ENCODE results near the gene GBE1.
A peak's percentile ranks its signal among the peaks of the same experiment; 100 is the strongest.
"Not testable (repeated sequence)": the region's sequence is repeated elsewhere in the genome, so short reads cannot be mapped to it uniquely, and the experiment has no call there.

GBE1 gene

GRCh38 chr3:81752604-81753003, 8.8 kb downstream of the GBE1 start:
- FAIRE-seq, result no peak

GRCh38 chr3:81749265-81749664, 12.2 kb downstream of the GBE1 start:
- no peak for FAIRE-seq

DNA sequence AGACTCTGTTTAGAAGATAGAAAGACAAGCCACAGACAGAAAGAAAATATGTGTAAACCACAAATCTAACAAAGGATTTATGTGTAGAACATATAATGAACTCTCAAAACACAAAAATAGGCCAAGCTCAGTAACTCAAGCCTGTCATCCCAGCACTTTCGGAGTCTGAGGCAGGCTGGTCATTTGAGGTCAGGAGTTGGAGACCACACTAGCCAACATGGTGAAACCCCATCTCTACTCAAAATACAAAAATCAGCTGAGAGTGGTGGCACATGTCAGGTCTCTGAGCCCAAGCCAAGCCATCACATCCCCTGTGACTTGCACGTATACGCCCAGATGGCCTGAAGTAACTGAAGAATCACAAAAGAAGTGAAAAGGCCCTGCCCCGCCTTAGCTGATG, 14.2 kb downstream of the GBE1 start:
- FAIRE-seq, result not testable (repeated sequence)

DNA sequence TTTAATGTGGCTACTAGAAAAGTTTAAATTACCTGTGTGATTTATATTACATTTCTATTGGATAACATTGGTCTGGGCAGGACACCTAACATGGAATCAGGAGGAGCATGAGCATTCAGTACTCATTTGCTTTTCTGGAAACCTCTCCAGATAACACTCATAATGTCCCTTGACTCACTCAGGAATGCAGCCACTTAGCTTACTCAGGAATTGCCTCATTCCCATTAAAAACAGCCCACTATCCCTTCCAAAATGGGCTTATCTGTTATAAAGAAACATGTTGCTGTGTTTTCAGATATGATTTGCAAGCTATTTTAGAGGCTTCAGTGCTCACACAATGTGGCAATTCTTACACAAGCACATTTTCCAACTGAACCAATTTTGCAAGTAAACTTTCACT, 17.1 kb downstream of the GBE1 start:
- no peak for FAIRE-seq

DNA sequence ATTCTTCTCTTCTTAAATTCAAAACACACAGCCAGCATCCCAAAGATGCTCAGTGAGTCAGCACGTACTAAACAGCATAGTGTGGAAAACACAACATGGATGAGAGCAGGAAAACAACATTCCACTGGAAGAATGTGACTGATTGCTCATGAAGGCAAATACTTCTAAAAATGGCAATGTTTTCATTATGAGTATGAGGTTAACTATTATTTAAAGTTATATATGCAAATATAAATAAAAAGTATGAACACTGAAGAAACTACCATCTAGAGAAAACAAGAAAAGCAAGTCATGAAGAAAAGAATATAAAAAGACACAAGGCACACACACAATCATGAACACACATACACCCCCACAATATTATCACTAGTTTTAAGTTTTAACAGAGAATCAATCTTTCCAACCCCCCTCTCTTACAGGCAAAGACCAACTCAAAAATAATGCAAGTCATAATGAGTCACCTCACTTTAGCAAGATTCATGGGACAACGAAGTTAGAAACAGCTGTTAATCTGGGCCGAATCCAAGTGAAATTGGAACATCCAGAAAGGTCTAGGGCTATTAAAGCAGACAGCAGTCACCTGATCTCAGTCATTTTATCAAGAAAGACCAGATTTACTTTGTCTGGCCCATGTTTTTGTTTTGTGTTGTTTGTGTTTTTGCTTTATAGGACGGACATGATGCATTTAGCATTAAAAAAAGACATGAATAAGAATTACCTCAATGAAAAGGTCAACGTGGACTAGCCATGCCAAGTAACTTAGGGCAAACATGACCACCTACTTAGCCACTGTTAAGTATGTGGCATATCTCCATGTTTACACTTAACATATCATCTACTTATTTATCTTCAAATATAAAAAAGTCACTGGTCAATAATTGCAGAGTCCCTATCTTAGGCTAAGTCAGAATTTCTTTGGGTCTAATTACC, 18.1 kb downstream of the GBE1 start:
- no peak for FAIRE-seq

GRCh38 chr3:81742581-81742980, 18.9 kb downstream of the GBE1 start:
- no peak for FAIRE-seq

DNA sequence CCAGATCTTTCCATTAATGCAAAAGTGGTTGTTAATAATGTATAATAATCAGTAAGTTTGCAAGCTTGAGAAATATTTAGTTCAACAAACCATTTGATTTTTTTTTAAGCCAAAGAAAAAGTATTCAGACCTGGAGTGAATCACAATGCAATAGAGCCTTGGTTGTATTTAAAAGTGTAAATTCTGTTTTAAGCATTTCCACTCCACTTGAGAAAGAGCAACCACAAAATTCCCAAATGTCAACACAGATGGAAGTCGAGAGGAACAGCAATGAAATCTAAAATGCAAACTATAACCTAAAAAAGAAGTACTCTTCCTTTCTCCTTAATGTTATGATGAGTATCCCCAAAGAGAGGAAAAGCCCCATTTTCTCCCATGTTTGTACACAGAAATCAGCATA, 20.2 kb downstream of the GBE1 start:
- FAIRE-seq, result peak; percentile 74

GRCh38 chr3:81740731-81741130, 20.7 kb downstream of the GBE1 start:
- FAIRE-seq, result no peak

DNA sequence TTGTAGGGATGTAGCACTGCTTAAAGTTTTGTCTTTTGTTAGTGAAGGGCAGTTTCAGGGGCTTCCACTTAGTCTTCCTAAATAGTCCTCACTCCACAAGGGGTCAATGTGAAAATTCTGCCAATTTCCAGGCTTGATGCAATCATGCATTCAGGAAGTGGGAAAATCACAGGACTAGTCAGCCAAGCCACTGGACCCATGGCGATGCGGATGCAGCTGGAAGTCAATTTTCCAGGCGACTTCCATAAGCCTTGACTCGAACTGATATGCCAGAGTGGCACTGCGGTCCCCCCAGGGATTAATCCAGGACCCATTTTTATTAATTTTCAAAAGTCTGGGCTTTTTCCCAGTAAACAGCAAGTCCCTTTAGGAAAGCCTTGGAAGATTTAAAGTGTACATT, 26.1 kb downstream of the GBE1 start:
- FAIRE-seq, result no peak

GRCh38 chr3:81734742-81735141, 26.7 kb downstream of the GBE1 start:
- no peak for FAIRE-seq

- no peak for FAIRE-seq
These were observed 28.8 kb downstream of the GBE1 start for GRCh38 chr3:81732642-81733041.

DNA sequence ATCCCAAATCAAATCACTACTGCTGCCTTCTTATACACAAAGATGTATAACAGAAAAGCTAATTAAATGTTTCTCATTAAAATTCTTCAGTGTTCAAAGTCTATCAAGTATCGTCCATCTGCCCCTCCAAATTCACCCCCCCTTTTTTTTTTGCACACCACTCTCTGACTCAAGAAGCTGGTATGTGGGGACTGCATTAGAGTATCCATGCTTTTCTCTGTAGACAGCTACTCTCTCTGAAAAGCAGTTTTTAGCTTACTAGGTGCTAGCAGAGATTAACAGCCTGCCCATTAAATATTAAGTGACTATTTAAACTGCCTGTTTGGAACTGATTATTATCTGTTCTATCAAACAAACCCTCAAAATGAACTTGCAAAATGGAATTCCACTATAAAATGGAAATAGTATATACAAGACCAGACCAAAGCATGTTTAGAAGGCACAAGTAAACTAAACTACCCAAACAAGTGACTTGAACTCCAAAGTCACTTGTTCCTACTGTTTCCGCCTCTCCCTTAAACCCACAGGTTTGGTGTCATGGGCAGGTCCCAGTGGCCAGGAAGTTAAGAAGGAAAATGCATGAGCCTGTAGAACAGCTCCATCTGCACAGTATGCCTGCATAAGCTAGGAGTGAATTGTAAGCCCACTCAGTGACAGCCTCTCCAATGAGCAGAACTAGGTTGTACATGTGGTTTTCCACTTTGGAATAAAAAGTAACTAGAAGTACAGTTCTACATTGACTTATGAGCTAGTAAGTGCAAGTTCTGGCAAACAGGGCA, 32.5 kb downstream of the GBE1 start:
- no peak for FAIRE-seq

- FAIRE-seq, result no peak
These were observed 34.7 kb downstream of the GBE1 start for GRCh38 chr3:81726735-81727134.

GRCh38 chr3:81726132-81726531, 35.3 kb downstream of the GBE1 start:
- FAIRE-seq, result no peak

DNA sequence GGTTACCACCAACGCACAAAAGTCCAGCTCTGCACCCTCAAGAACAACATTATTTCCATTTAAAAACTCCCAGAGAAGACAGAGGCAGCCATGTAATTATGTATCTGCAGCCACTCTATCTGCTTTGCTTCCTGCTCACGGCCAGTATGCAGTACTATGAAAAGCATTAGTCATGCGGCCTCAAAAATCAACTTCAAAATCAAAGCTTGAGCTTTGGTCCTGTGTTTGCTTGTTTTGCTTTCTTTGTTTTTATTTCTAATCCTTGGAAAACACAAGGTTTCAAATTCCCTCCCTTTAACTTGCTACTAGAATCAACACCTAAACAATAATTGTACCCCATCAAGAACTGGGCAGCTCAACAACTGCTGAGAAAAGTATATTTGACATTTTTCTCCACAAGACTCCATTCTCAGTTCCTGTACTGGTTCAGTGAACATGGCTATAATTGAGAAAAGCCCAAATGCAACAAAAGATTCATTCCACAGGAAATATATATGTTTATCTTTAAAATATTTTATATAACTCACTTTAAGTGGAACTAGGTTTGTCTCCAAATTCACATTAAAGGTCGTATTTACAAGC, 37.6 kb downstream of the GBE1 start:
- no peak for FAIRE-seq

DNA sequence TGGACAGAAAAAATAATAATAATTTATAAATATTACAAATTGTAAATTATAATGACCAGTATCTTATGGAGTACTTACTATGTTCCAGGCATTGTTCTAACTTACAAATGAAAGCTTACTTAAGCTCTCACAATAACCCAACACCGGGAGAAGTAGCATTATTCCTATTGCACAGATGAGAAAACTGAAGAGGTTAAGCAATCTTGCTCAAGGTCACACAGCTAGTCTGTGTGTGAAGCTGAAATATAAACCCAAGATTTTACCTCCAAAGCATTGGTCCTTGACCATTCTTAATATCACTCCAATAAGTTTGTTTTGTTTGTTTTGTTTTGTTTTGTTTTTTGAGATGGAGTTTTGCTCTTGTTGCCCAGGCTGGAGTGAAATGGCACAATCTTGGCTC, 43.1 kb downstream of the GBE1 start:
- no peak for FAIRE-seq

DNA sequence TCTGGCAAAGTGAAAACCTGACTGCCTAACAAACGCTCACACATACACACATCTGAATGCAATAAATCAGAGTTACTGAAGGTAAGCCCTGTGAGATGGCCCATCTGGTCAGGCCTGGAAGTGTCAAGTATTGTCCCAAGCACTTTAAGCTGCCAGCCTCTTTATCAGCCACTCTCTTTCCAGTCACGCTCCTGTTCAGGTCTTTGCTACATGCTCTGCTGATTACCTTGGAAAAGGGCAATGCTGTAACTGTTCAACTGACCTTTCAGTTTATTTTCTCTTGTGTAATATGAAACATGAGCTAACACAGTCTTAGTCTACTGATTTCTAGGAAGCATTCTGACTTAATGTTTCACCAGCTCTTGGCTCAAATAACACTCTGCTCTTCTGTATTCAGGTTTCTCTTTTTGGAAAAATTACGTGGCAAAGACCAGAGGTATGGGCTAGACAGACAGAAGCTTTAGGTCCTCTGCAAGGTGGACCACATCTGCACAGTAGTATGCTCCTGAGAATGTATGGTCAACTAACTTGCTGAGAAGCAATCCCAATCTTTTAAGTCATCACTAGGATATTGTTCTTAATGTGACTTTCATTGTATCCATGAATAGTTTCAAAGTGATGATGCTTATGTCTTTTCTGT, 44.5 kb downstream of the GBE1 start:
- FAIRE-seq, result no peak

GRCh38 chr3:81713031-81713430, 48.4 kb downstream of the GBE1 start:
- FAIRE-seq, result no peak

DNA sequence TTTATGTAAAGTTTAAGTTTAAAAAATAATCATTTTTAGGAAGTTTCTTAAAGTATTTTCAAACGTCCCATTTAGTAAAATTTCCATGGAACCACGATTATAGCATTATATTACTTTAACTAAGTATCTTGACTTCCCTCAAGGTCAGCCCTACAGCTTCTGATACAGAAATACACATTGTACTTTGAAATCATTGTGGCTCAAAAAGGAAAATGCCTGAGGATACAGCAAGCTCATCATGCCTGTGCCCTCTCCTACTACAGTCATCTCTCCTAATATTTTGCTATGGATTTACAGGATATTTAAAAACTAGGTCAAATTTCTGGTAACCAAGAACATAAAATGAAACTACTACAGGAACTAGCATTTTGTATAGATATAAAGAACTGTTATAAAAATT, 51.8 kb downstream of the GBE1 start:
- FAIRE-seq, result no peak

DNA sequence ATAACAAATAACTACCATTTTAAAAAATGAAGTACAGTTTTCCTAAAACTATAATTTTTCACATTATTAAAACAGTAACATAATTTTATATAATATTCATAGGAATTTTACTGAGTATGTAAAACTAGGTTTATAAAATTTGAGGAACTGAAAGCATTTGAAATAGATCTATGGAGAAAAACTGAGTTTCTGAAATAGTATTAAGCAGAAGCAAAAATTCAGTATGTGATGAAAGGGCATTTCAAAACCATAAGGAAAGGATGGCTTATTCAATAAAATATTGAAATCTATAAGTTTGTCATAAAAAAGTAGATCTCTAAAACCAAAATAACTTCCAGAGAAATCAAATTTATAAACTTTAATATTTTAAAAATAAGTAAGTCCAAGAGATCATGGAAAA, 53.4 kb downstream of the GBE1 start:
- peak; percentile 31 for FAIRE-seq

- FAIRE-seq, result no peak
These were observed 59.3 kb downstream of the GBE1 start for GRCh38 chr3:81702126-81702525.

- FAIRE-seq, result no peak
These were observed 61.7 kb downstream of the GBE1 start for GRCh38 chr3:81699536-81700320.

Measured in G401.6 (cell line).